Thyroid gland (tissue), 4 donors: Measurements from ENCODE around the gene ANK3. TPM values are rescaled to one million over a fixed set of nuclear protein-coding genes. Genes with fewer than 3 reads are reported as not detected.

Source experiments
- DNase-seq, 2 donors: peaks; one replicate each; pipeline ENCODE4 v3.0.0-alpha.2; 2019
- H3K27ac ChIP-seq, 3 donors: fragments of 200-600 bp; sonication (generic); 1 replicate in 2 of 3; 2 replicates in 1 of 3; pipeline ENCODE4 v1.5.1; 2016 to 2019; ENCODE audit warnings: mild to moderate bottlenecking in 1 of 3, moderate library complexity in 1 of 3
- H3K27me3 ChIP-seq: fragments of 200-600 bp; sonication (generic); one replicate; pipeline ENCODE4 v1.5.1; 2019
- H3K36me3 ChIP-seq, 2 donors: fragments of 200-600 bp; sonication (generic); one replicate each; pipeline ENCODE4 v1.5.1; 2016 to 2019
- H3K4me1 ChIP-seq, 2 donors: fragments of 200-600 bp; sonication (generic); one replicate each; pipeline ENCODE4 v1.5.1; 2017 to 2019
- H3K4me3 ChIP-seq, 3 donors: fragments of 200-600 bp; sonication (generic); replicated peaks in 1 of 3; 1 replicate in 2 of 3; 2 replicates in 1 of 3; pipeline ENCODE4 v1.5.1; 2016; ENCODE audit warnings: mild to moderate bottlenecking in 1 of 3
- H3K9me3 ChIP-seq: fragments of 200-600 bp; sonication (generic); one replicate; pipeline ENCODE4 v1.5.1; 2017
- CTCF ChIP-seq, 6 experiments: fragments of 200-600 bp in 3 of 6; fragments of 450-650 bp in 3 of 6; sonication (generic) in 3 of 6; IDR thresholded peaks; one replicate each; pipeline ENCODE4 v1.5.1; 2016 to 2019; ENCODE audit warnings: antibody characterized with exemption in 6 of 6, mild to moderate bottlenecking in 2 of 6, inconsistent platforms in 1 of 6, moderate library complexity in 1 of 6
- POLR2A ChIP-seq, 2 donors: fragments of 450-650 bp; IDR thresholded peaks; one replicate each; pipeline ENCODE4 v1.6.1; 2017; ENCODE audit warnings: antibody characterized with exemption in 2 of 2, mild to moderate bottlenecking in 2 of 2, moderate library complexity in 1 of 2
- WGBS, 2 donors: methylation state at CpG; one replicate each; pipeline ENCODE4 v1.1.5; 2017; 5-methylcytosine and 5-hydroxymethylcytosine counted together
- intact Hi-C: fragments of 100-400 bp; cut with DNase I; formaldehyde crosslinking; loops from one replicate; pipeline ENCODE4 v1.15.1; 2023
- total RNA-seq, 4 donors: library from RNA; depleted of rRNA; stranded (reverse); fragments of >200 nt; gene quantifications; one replicate each; pipeline ENCODE4 v1.2.3, GENCODE V29; 2016

The ANK3 gene
- total RNA-seq, 4 donors from 2014 or later: 56.6 to 118 (median 115) TPM

GRCh38 chr10:60139798-60140566, 249.7 kb downstream of the ANK3 start:
- intact Hi-C loops: no loop called here
- WGBS, 2 donors: 41 to 43% methylated on average over 8 of the region's 8 CpGs
- DNase-seq: no peak
- H3K36me3 ChIP-seq: no peaks in the 10 kb centered on the region
- no peaks in the 10 kb centered on the region for H3K9me3 ChIP-seq
- no peak overlapping the region for H3K27ac ChIP-seq
- H3K4me1 ChIP-seq: peaks cover 6 to 8% of the 10 kb centered on the region in 2 donors
- H3K27me3 ChIP-seq: no peaks in the 10 kb centered on the region
- no peak for TF ChIP-seq POLR2A (IDR thresholded peaks at IDR 0.05)
- TF ChIP-seq CTCF (IDR thresholded peaks at IDR 0.05): no peak
- no peak overlapping the region for H3K4me3 ChIP-seq

- intact Hi-C loops: no loop called here
- H3K4me1 ChIP-seq: peaks cover 6 to 8% of the 10 kb centered on the region in 2 donors
- H3K9me3 ChIP-seq: no peaks in the 10 kb centered on the region
- H3K36me3 ChIP-seq: no peaks in the 10 kb centered on the region
- no peak overlapping the region for H3K27ac ChIP-seq
- no peak for TF ChIP-seq CTCF (IDR thresholded peaks at IDR 0.05)
- TF ChIP-seq POLR2A (IDR thresholded peaks at IDR 0.05): no peak
- no peak for DNase-seq
- H3K4me3 ChIP-seq: no peak overlapping the region
- no peaks in the 10 kb centered on the region for H3K27me3 ChIP-seq
- WGBS, 2 donors: 68 to 72% methylated on average over 3 of the region's 3 CpGs
Observed at GRCh38 chr10:60139290-60139689, 250.4 kb downstream of the ANK3 start.

- no peak overlapping the region for H3K4me3 ChIP-seq
- DNase-seq: no peak
- no peak for TF ChIP-seq CTCF (IDR thresholded peaks at IDR 0.05)
- 80 to 87% methylated on average over 5 of the region's 5 CpGs for WGBS, 2 donors
- H3K27me3 ChIP-seq: no peaks in the 10 kb centered on the region
- H3K9me3 ChIP-seq: no peaks in the 10 kb centered on the region
- intact Hi-C loops: no loop called here
- peaks cover 6 to 8% of the 10 kb centered on the region in 2 donors for H3K4me1 ChIP-seq
- H3K36me3 ChIP-seq: no peaks in the 10 kb centered on the region
- H3K27ac ChIP-seq: no peak overlapping the region
Observed at GRCh38 chr10:60138842-60139241, 250.8 kb downstream of the ANK3 start.

GRCh38 chr10:60138026-60138425, 251.6 kb downstream of the ANK3 start:
- H3K27me3 ChIP-seq: no peaks in the 10 kb centered on the region
- H3K9me3 ChIP-seq: no peaks in the 10 kb centered on the region
- no peak overlapping the region for H3K27ac ChIP-seq
- intact Hi-C loops: no loop called here
- no peaks in the 10 kb centered on the region for H3K36me3 ChIP-seq
- no peak overlapping the region for H3K4me3 ChIP-seq
- H3K4me1 ChIP-seq: peaks cover 6 to 8% of the 10 kb centered on the region in 2 donors
- TF ChIP-seq POLR2A (IDR thresholded peaks at IDR 0.05) (no peak), CTCF (IDR thresholded peaks at IDR 0.05) (no peak)
- DNase-seq: no peak

- intact Hi-C loops: no loop called here
- Histone ChIP-seq H3K36me3 (no peaks in the 10 kb centered on the region), H3K27ac (no peak overlapping the region), H3K9me3 (no peaks in the 10 kb centered on the region), H3K4me1 (peaks cover 6 to 8% of the 10 kb centered on the region in 2 donors), H3K4me3 (no peak overlapping the region), H3K27me3 (no peaks in the 10 kb centered on the region)
- WGBS, 2 donors: 95 to 99% methylated on average over 2 of the region's 2 CpGs
- no peak for TF ChIP-seq POLR2A (IDR thresholded peaks at IDR 0.05)
- no peak for TF ChIP-seq CTCF (IDR thresholded peaks at IDR 0.05)
- no peak for DNase-seq
Observed at GRCh38 chr10:60137292-60137992, 252.2 kb downstream of the ANK3 start.
